ENCODE data around the gene HECTD2.

Gene HECTD2

DNA sequence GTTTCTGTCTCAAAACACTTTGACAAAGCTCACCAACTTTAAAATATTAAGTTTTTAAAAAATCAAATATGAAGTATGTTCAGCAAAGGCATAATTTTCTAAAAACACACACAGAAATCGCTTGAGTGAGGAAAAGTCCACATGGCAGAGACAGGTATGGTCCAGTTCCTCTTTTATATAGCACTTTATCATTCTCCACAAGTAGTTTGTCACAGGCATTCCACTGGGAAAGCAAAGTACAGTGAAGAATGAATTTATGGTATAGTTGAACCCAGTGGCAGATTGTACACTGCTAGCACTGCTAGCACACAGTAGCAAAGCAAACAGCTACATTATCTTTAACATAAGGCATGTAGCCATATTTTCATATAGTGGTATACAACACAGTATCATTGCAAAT, 102.3 kb downstream of the HECTD2 start:
- H3K4me1 ChIP-seq (ENCODE audit: insufficient read depth, low read length, poor library complexity, severe bottlenecking): no peaks in the 10 kb centered on the region
- no peaks in the 10 kb centered on the region for H3F3A ChIP-seq (ENCODE audit: low read depth)
- no peaks in the 10 kb centered on the region for H3K9me3 ChIP-seq (ENCODE audit: insufficient read depth, low read depth, low read length)
- TF ChIP-seq, protein P1, sequence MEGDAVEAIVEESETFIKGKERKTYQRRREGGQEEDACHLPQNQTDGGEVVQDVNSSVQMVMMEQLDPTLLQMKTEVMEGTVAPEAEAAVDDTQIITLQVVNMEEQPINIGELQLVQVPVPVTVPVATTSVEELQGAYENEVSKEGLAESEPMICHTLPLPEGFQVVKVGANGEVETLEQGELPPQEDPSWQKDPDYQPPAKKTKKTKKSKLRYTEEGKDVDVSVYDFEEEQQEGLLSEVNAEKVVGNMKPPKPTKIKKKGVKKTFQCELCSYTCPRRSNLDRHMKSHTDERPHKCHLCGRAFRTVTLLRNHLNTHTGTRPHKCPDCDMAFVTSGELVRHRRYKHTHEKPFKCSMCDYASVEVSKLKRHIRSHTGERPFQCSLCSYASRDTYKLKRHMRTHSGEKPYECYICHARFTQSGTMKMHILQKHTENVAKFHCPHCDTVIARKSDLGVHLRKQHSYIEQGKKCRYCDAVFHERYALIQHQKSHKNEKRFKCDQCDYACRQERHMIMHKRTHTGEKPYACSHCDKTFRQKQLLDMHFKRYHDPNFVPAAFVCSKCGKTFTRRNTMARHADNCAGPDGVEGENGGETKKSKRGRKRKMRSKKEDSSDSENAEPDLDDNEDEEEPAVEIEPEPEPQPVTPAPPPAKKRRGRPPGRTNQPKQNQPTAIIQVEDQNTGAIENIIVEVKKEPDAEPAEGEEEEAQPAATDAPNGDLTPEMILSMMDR (conservative IDR thresholded peaks at IDR 0.05; ENCODE audit: low read length): no peak
- TF ChIP-seq EZH2phosphoT487 (IDR thresholded peaks at IDR 0.05; ENCODE audit: borderline replicate concordance): no peak
- H3K4me3 ChIP-seq (ENCODE audit: low read length, poor library complexity, severe bottlenecking): no peak overlapping the region
- no peak overlapping the region for H2AFZ ChIP-seq (ENCODE audit: low read length)
- no peak overlapping the region for H3K9ac ChIP-seq (ENCODE audit: low read depth, low read length, poor library complexity, severe bottlenecking)
- H3K9me2 ChIP-seq (replicated peaks; ENCODE audit: low read depth, low read length): no peaks in the 10 kb centered on the region
- H3K27me3 ChIP-seq (ENCODE audit: insufficient read depth, low read length, poor library complexity, severe bottlenecking): no peaks in the 10 kb centered on the region
- no peaks in the 10 kb centered on the region for H3K79me2 ChIP-seq (ENCODE audit: insufficient read depth, low read length)
- H3K4me2 ChIP-seq (ENCODE audit: low read depth, low read length, poor library complexity, severe bottlenecking): no peak overlapping the region
- no peaks in the 10 kb centered on the region for H3K36me3 ChIP-seq (ENCODE audit: insufficient read depth, low read length)
- H4K20me1 ChIP-seq (ENCODE audit: insufficient read depth, low read length, poor library complexity, severe bottlenecking): no peaks in the 10 kb centered on the region

DNA sequence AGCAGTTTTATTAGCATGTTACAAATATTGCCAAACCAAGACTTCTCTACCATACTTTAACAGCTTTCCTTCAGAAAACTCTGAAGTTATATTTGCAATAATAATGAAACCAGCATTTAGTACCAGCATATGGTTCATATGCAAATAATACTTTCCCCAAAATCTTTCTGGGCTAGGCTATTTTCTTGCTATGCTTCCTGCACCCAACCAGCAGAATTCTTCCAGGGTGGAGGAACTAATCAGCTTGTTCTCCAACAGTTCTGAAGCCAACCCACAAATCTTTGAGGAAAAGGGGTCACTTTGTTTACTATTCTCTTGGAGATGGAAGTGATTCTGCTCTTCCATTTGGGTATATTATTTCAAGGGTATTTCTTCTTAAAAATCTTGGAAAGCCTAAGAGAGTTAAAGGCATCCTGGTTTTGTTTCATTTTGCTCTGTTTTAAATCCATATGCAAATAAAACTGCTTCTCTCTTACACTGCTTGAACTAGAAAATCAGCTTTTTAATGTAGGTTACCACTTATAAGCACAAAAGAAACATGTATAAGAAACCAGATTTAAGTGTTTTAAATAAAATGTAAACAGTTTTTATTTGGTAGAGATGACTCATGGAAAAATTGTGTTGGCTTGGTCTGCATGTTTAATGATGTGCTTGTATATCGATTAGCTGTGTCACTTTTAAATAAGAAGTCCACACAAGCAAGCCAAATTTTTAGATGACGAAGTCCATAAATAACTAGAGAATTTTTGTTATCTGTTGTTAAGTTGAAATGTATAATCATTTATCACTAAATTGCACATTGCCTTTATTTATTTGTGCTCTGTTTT, 103.7 kb downstream of the HECTD2 start:
- Histone ChIP-seq H3K4me1 (ENCODE audit: insufficient read depth, low read length, poor library complexity, severe bottlenecking) (no peaks in the 10 kb centered on the region), H3K9me2 (replicated peaks; ENCODE audit: low read depth, low read length) (no peaks in the 10 kb centered on the region), H2AFZ (ENCODE audit: low read length) (no peak overlapping the region), H4K20me1 (ENCODE audit: insufficient read depth, low read length, poor library complexity, severe bottlenecking) (no peaks in the 10 kb centered on the region), H3K9ac (ENCODE audit: low read depth, low read length, poor library complexity, severe bottlenecking) (no peak overlapping the region), H3K4me2 (ENCODE audit: low read depth, low read length, poor library complexity, severe bottlenecking) (no peak overlapping the region), H3K79me2 (ENCODE audit: insufficient read depth, low read length) (no peaks in the 10 kb centered on the region), H3K27me3 (ENCODE audit: insufficient read depth, low read length, poor library complexity, severe bottlenecking) (no peaks in the 10 kb centered on the region), H3K36me3 (ENCODE audit: insufficient read depth, low read length) (no peaks in the 10 kb centered on the region), H3F3A (ENCODE audit: low read depth) (no peaks in the 10 kb centered on the region), H3K4me3 (ENCODE audit: low read length, poor library complexity, severe bottlenecking) (no peak overlapping the region), H3K9me3 (ENCODE audit: insufficient read depth, low read depth, low read length) (no peaks in the 10 kb centered on the region)
- TF ChIP-seq, protein P1 (conservative IDR thresholded peaks at IDR 0.05; ENCODE audit: low read length): no peak
- TF ChIP-seq EZH2phosphoT487 (IDR thresholded peaks at IDR 0.05; ENCODE audit: borderline replicate concordance): no peak

DNA sequence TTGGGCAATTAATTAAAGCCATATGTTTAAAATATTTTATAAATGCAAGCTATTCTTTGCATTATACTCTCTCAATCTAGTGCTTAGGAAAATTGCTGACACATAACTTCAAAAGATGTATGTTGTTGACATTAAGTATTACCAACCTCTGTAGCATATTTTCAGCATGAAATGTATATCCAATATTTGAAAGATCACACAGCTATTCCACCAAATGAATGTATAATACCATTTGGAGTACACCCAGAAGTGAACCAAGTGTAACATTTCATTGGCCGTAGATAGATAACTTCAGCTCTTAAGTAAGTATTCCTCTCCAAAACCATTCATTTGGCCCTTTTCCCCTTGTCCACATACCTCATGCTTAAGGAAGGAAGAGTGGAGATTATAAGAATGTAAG, 104.6 kb downstream of the HECTD2 start:
- Histone ChIP-seq H4K20me1 (ENCODE audit: insufficient read depth, low read length, poor library complexity, severe bottlenecking) (no peaks in the 10 kb centered on the region), H3K9me2 (replicated peaks; ENCODE audit: low read depth, low read length) (no peaks in the 10 kb centered on the region), H3K36me3 (ENCODE audit: insufficient read depth, low read length) (no peaks in the 10 kb centered on the region), H3K4me3 (ENCODE audit: low read length, poor library complexity, severe bottlenecking) (no peak overlapping the region), H3F3A (ENCODE audit: low read depth) (no peaks in the 10 kb centered on the region), H3K27me3 (ENCODE audit: insufficient read depth, low read length, poor library complexity, severe bottlenecking) (no peaks in the 10 kb centered on the region), H3K79me2 (ENCODE audit: insufficient read depth, low read length) (no peaks in the 10 kb centered on the region), H3K4me2 (ENCODE audit: low read depth, low read length, poor library complexity, severe bottlenecking) (no peak overlapping the region), H3K9ac (ENCODE audit: low read depth, low read length, poor library complexity, severe bottlenecking) (no peak overlapping the region), H3K4me1 (ENCODE audit: insufficient read depth, low read length, poor library complexity, severe bottlenecking) (no peaks in the 10 kb centered on the region), H3K9me3 (ENCODE audit: insufficient read depth, low read depth, low read length) (no peaks in the 10 kb centered on the region), H2AFZ (ENCODE audit: low read length) (no peak overlapping the region)
- TF ChIP-seq EZH2phosphoT487 (IDR thresholded peaks at IDR 0.05; ENCODE audit: borderline replicate concordance): no peak
- TF ChIP-seq, protein P1 (conservative IDR thresholded peaks at IDR 0.05; ENCODE audit: low read length): no peak
